A204.1 (cell line): Measurements from ENCODE around the gene ALKBH3.

Experiments
- FAIRE-seq: peaks from 2 replicates; lab custom pipeline; 2012; peaks lifted over from hg19 to GRCh38; lab: Jason Lieb, UNC

The ALKBH3 gene

GRCh38 chr11:43895601-43896000, 15.0 kb downstream of the ALKBH3 start:
- no peak for FAIRE-seq

- no peak for FAIRE-seq
Measured at GRCh38 chr11:43898574-43898973, 17.9 kb downstream of the ALKBH3 start.

- FAIRE-seq = no peak
Measured at GRCh38 chr11:43899094-43899493, 18.5 kb downstream of the ALKBH3 start.

- no peak for FAIRE-seq
Measured at GRCh38 chr11:43901551-43901950, 20.9 kb downstream of the ALKBH3 start.

GRCh38 chr11:43903078-43903477, 22.4 kb downstream of the ALKBH3 start:
- no peak for FAIRE-seq

GRCh38 chr11:43903969-43904368, 23.3 kb downstream of the ALKBH3 start:
- FAIRE-seq = no peak

GRCh38 chr11:43904742-43905535, 24.3 kb downstream of the ALKBH3 start:
- no peak for FAIRE-seq

- no peak for FAIRE-seq
Measured at GRCh38 chr11:43905813-43906241, 25.2 kb downstream of the ALKBH3 start.

GRCh38 chr11:43907028-43907975, 26.7 kb downstream of the ALKBH3 start:
- FAIRE-seq = no peak

GRCh38 chr11:43908191-43908590, 27.6 kb downstream of the ALKBH3 start:
- no peak for FAIRE-seq

- FAIRE-seq = no peak
Measured at GRCh38 chr11:43908683-43909082, 28.1 kb downstream of the ALKBH3 start.

GRCh38 chr11:43913829-43914380, 33.3 kb downstream of the ALKBH3 start:
- no peak for FAIRE-seq

- FAIRE-seq = no peak
Measured at GRCh38 chr11:43914466-43914865, 33.8 kb downstream of the ALKBH3 start.

- FAIRE-seq = no peak
Measured at GRCh38 chr11:43916621-43917020, 36.0 kb downstream of the ALKBH3 start.

- FAIRE-seq = no peak
Measured at GRCh38 chr11:43917851-43918250, 37.2 kb downstream of the ALKBH3 start.

- no peak for FAIRE-seq
Measured at GRCh38 chr11:43918662-43919061, 38.0 kb downstream of the ALKBH3 start.

- no peak for FAIRE-seq
Measured at GRCh38 chr11:43919852-43920597, 39.4 kb downstream of the ALKBH3 start.

- FAIRE-seq = no peak
Measured at GRCh38 chr11:43920598-43921419, 40.2 kb downstream of the ALKBH3 start.

- no peak for FAIRE-seq
Measured at GRCh38 chr11:43921561-43922294, 41.1 kb downstream of the ALKBH3 start.

GRCh38 chr11:43922295-43922648, 41.6 kb downstream of the ALKBH3 start:
- FAIRE-seq = no peak
